ENCODE results near the gene STXBP3.

STXBP3 gene

GRCh38 chr1:108858230-108858950 is 111.9 kb downstream of the STXBP3 start:
- no peaks in the 10 kb centered on the region for H3K36me3 ChIP-seq (replicated peaks; ENCODE audit: low read depth, low read length)
- no peak for TF ChIP-seq CTCF (IDR thresholded peaks at IDR 0.05; ENCODE audit: low read depth, low read length)
- no peak for TF ChIP-seq EZH2phosphoT487 (IDR thresholded peaks at IDR 0.05; ENCODE audit: low read depth)
- H2AFZ ChIP-seq (ENCODE audit: low read depth, low read length), result no peak overlapping the region
- no peaks in the 10 kb centered on the region for H4K20me1 ChIP-seq (ENCODE audit: insufficient read depth, low read length)
- peaks cover 11% of the 10 kb centered on the region for H3K4me1 ChIP-seq (ENCODE audit: low read length)
- H3K27ac ChIP-seq (ENCODE audit: low read length), result no peak overlapping the region
- no peaks in the 10 kb centered on the region for H3K79me2 ChIP-seq (ENCODE audit: low read length)
- no peak overlapping the region for H3K9ac ChIP-seq (ENCODE audit: low read length)
- no peak overlapping the region for H3K4me3 ChIP-seq (ENCODE audit: low read length)
- no peaks in the 10 kb centered on the region for H3K9me3 ChIP-seq (ENCODE audit: insufficient read depth, low read length)
- no peak overlapping the region for H3K4me2 ChIP-seq (ENCODE audit: low read length)
- H3K27me3 ChIP-seq (ENCODE audit: low read depth, low read length), result peaks cover 3% of the 10 kb centered on the region; the same call in 1 of the 2 replicates

Data from OCI-LY3 (cell line).